GM12878 (cell line): Measurements from ENCODE around the gene AVEN. TPM values are rescaled to one million over a fixed set of nuclear protein-coding genes. Genes with fewer than 3 reads are reported as not detected.

Source experiments
- ATAC-seq: fragments of 200-7000 bp; cut with Tn5 transposase; 3 replicates; pipeline ENCODE4 v1.9.1; 2020; ENCODE audit warnings: mild to moderate bottlenecking, moderate library complexity
- BruUV-seq: library from RNA; stranded (reverse); fragments of 400-500 nt; replicated peaks from 2 replicates; lab custom pipeline; 2021; lab: Mats Ljungman, UMichigan
- CTCF ChIA-PET: fragments of 300-600 bp; sonication (Branson Sonifier 250); formaldehyde crosslinking; extraction: SDS; loops from one replicate; lab custom pipeline; 2021; ENCODE audit warnings: inconsistent platforms; lab: Yijun Ruan, JAX
- POLR2A ChIA-PET: fragments of 350-600 bp; formaldehyde crosslinking; extraction: SDS; loops from one replicate; lab custom pipeline; 2021; ENCODE audit warnings: inconsistent platforms; lab: Charles Lee
- RAD21 ChIA-PET: fragments of 300-600 bp; sonication (Branson Sonifier 250); formaldehyde crosslinking; loops from one replicate; lab custom pipeline; 2023; ENCODE audit warnings: antibody characterized with exemption; ENCODE audit not compliant: unreplicated experiment; lab: Charles Lee
- SMC1A ChIA-PET: fragments of 300-600 bp; sonication (Branson Sonifier 250); formaldehyde crosslinking; loops from one replicate; lab custom pipeline; 2023; ENCODE audit not compliant: unreplicated experiment, uncharacterized antibody; lab: Charles Lee
- DNase-seq: peaks from one replicate; pipeline ENCODE4 v3.0.0-alpha.2; 2011; ENCODE audit warnings: low read depth, low spot score
- FAIRE-seq: peaks from 3 replicates; lab custom pipeline; 2011; peaks lifted over from hg19 to GRCh38; lab: Jason Lieb, UNC
- H2AFZ ChIP-seq: 2 replicates; pipeline ENCODE4 v1.6.0; 2011; ENCODE audit warnings: low read depth, low read length, control low read depth; ENCODE audit not compliant: control insufficient read depth
- H3K27ac ChIP-seq: 2 replicates; pipeline ENCODE4 v1.5.1; 2011; ENCODE audit warnings: control low read depth; ENCODE audit not compliant: control insufficient read depth, insufficient read depth
- H3K27me3 ChIP-seq, 2 experiments: replicated peaks in 1 of 2; 2 replicates each; pipeline versions ENCODE4 v1.6.0 to v1.6.1; 2011; ENCODE audit warnings: low read length in 1 of 2; ENCODE audit not compliant: control insufficient read depth in 2 of 2, insufficient read depth in 2 of 2
- H3K36me3 ChIP-seq, 2 experiments: 2 replicates each; pipeline ENCODE4 v1.5.1; 2011; ENCODE audit warnings: low read length in 1 of 2; ENCODE audit not compliant: control insufficient read depth in 2 of 2, insufficient read depth in 2 of 2
- H3K4me1 ChIP-seq: 2 replicates; pipeline ENCODE4 v1.6.1; 2011; ENCODE audit warnings: mild to moderate bottlenecking, low read length, moderate library complexity, mixed read lengths; ENCODE audit not compliant: control insufficient read depth, insufficient read depth
- H3K4me2 ChIP-seq: 2 replicates; pipeline ENCODE4 v1.6.0; 2011; ENCODE audit warnings: control low read depth; ENCODE audit not compliant: control insufficient read depth, insufficient read depth
- H3K4me3 ChIP-seq: fragments of 200-600 bp; sonication (generic); 2 replicates; pipeline ENCODE4 v1.5.1; 2016
- H3K79me2 ChIP-seq: 2 replicates; pipeline ENCODE4 v1.6.0; 2011; ENCODE audit warnings: low read length; ENCODE audit not compliant: control insufficient read depth, insufficient read depth
- H3K9ac ChIP-seq: 2 replicates; pipeline ENCODE4 v1.8.0; 2011; ENCODE audit warnings: low read length, control low read depth, mixed read lengths; ENCODE audit not compliant: control insufficient read depth, insufficient read depth
- H3K9me3 ChIP-seq: replicated peaks from 3 replicates; pipeline ENCODE4 v1.5.1; 2011; ENCODE audit warnings: mild to moderate bottlenecking, low read length; ENCODE audit not compliant: control insufficient read depth, insufficient read depth
- H4K20me1 ChIP-seq: 2 replicates; pipeline ENCODE4 v1.6.0; 2011; ENCODE audit not compliant: control insufficient read depth, insufficient read depth
- BACH1 ChIP-seq: fragments of 450-650 bp; IDR thresholded peaks from 2 replicates; pipeline ENCODE4 v1.6.1; 2017; ENCODE audit warnings: mild to moderate bottlenecking, borderline replicate concordance
- E4F1 ChIP-seq: fragments of 450-650 bp; IDR thresholded peaks from 2 replicates; pipeline ENCODE4 v1.6.1; 2018; ENCODE audit warnings: borderline replicate concordance, mild to moderate bottlenecking; ENCODE audit not compliant: partially characterized antibody
- KDM1A ChIP-seq: fragments of 200-600 bp; sonication (generic); IDR thresholded peaks from 2 replicates; pipeline ENCODE4 v1.6.1; 2016; ENCODE audit warnings: borderline replicate concordance
- MEF2A ChIP-seq: IDR thresholded peaks from 2 replicates; pipeline ENCODE4 v1.6.1; 2011; ENCODE audit warnings: low read depth, mild to moderate bottlenecking, low read length, moderate library complexity; ENCODE audit not compliant: insufficient read depth
- NR2C1 ChIP-seq: fragments of 450-650 bp; IDR thresholded peaks from 2 replicates; pipeline ENCODE4 v1.6.1; 2017; ENCODE audit warnings: antibody characterized with exemption, mild to moderate bottlenecking, moderate library complexity
- NR2F1 ChIP-seq: fragments of 450-650 bp; conservative IDR thresholded peaks from 2 replicates; pipeline ENCODE4 v1.6.1; 2017; ENCODE audit warnings: mild to moderate bottlenecking
- REST ChIP-seq: IDR thresholded peaks from 2 replicates; pipeline ENCODE4 v1.6.1; 2012; ENCODE audit warnings: mild to moderate bottlenecking, low read depth, low read length
- SMAD1 ChIP-seq: fragments of 450-650 bp; IDR thresholded peaks from 2 replicates; pipeline ENCODE4 v1.6.1; 2018; ENCODE audit warnings: mild to moderate bottlenecking, low read depth; ENCODE audit not compliant: partially characterized antibody
- USF1 ChIP-seq: IDR thresholded peaks from 2 replicates; pipeline ENCODE4 v1.6.1; 2011; ENCODE audit warnings: borderline replicate concordance, low read depth, mild to moderate bottlenecking, moderate library complexity, mixed read lengths, low read length; ENCODE audit not compliant: insufficient read depth; ENCODE audit errors: extremely low read length
- ZBTB11 ChIP-seq: fragments of 450-650 bp; formaldehyde crosslinking; IDR thresholded peaks from 2 replicates; pipeline ENCODE4 v1.5.0; 2022; ENCODE audit warnings: mild to moderate bottlenecking, missing genetic modification characterization
- WGBS: methylation state at CpG from one replicate; pipeline ENCODE4 v1.1.6; 2016; ENCODE audit warnings: low lambda C conversion rate; ENCODE audit not compliant: insufficient replicate concordance, insufficient coverage; ENCODE audit errors: missing lambda C conversion rate; 5-methylcytosine and 5-hydroxymethylcytosine counted together
- in situ Hi-C: fragments of 300-500 bp; cut with MboI; formaldehyde crosslinking; loops from 9 replicates; pipeline ENCODE4 v1.14.3; 2018; ENCODE audit warnings: mixed read lengths
- intact Hi-C: fragments of 100-400 bp; cut with micrococcal nuclease; formaldehyde crosslinking; loops from one replicate; pipeline ENCODE4 v1.14.2; 2022; ENCODE audit not compliant: unreplicated experiment
- polyA plus RNA-seq, 11 experiments: library from polyadenylated mRNA; depleted of rRNA in 4 of 11; unstranded in 6 of 11; stranded (reverse) in 5 of 11; fragments of >200 nt; fragmentation: Nextera tagmentation in 4 of 11; fragmentation: Illumina TruSeq in 1 of 11; extraction: Ambion mirVana in 4 of 11; extraction: Trizol in 1 of 11; gene quantifications; 1 replicate in 1 of 11; 2 replicates in 10 of 11; pipeline versions ENCODE4 v1.2.1 to v1.2.3, GENCODE V29; 2011 to 2016; ENCODE audit warnings: inconsistent platforms in 2 of 11, missing spikeins in 2 of 11, low read depth in 1 of 11
- total RNA-seq, 4 experiments: library from RNA; depleted of rRNA in 3 of 4; stranded (reverse); fragments of >200 nt in 3 of 4; fragmentation: Illumina TruSeq in 1 of 4; extraction: Trizol in 1 of 4; gene quantifications; 2 replicates each; pipeline versions ENCODE4 v1.2.1 to v1.2.3, GENCODE V29; 2013 to 2021

Gene AVEN
- total and polyA plus RNA-seq, 10 of the 15 experiments (the other 5 are each of a cell fraction or from before 2014, with no cell fraction given), result 1.4 to 15.1 (median 10.5) TPM

GRCh38 chr15:33915571-33916407 lies 123.2 kb downstream of the AVEN start (continued):
- TF ChIP-seq REST (no peak), NR2F1 (0 out of 2 replicates have a peak, but pooled peaks have one; percentile 28), USF1 (no peak)
- TF ChIP-seq, all 136 proteins: peak for 3

GRCh38 chr15:33913459-33913858 lies 125.5 kb downstream of the AVEN start:
- ChIA-PET POLR2A (no interaction called here), CTCF (no interaction called here), SMC1A (interaction anchor here (0.9 kb wide), 1 partner anchor 10 kb away, joined by 3 read pairs; no protein-coding TSS in a partner anchor), RAD21 (no interaction called here)
- Histone ChIP-seq H3K27me3 (no peaks in the 10 kb centered on the region), H3K9ac (no peak overlapping the region), H3K4me2 (no peak overlapping the region), H3K36me3 (no peaks in the 10 kb centered on the region), H3K79me2 (no peaks in the 10 kb centered on the region), H3K9me3 (no peaks in the 10 kb centered on the region), H4K20me1 (no peaks in the 10 kb centered on the region), H3K4me1 (peaks cover 9% of the 10 kb centered on the region; the same call in 1 of the 2 replicates), H3K27ac (no peak overlapping the region), H3K4me3 (no peak overlapping the region), H2AFZ (no peak overlapping the region)
- 28% methylated on average over 1 of the region's 1 CpG for WGBS
- DNase-seq, result no peak
- ATAC-seq, result no peak
- no peak for FAIRE-seq
- intact Hi-C loops (no loop called here), in situ Hi-C loops (no loop called here)
- no TSS peak for BruUV-seq
- TF ChIP-seq MEF2A, result no peak
- no peak for TF ChIP-seq BACH1
- no peak for TF ChIP-seq E4F1
- no peak for TF ChIP-seq ZBTB11 (CRISPR knock-in tag)
- TF ChIP-seq NR2C1, result no peak
- no peak for TF ChIP-seq KDM1A
- TF ChIP-seq SMAD1, result no peak
